Liver (tissue), 9 donors: ENCODE results near the gene CARM1. TPM values are rescaled to one million over a fixed set of nuclear protein-coding genes. Genes with fewer than 3 reads are reported as not detected.

Experiments used
- DNase-seq: peaks from one replicate; pipeline ENCODE4 v3.0.0-alpha.2; 2017; ENCODE audit warnings: low spot score
- H3K27ac ChIP-seq, 2 donors: one replicate each; pipeline ENCODE4 v1.7.0; 2013; ENCODE audit warnings: inconsistent platforms in 2 of 2, low read length in 2 of 2, control low read depth in 1 of 2, low read depth in 1 of 2, mild to moderate bottlenecking in 1 of 2
- H3K27me3 ChIP-seq, 4 donors: one replicate each; pipeline versions ENCODE4 v1.6.1 to v1.7.0; 2013; ENCODE audit warnings: low read length in 3 of 4, inconsistent platforms in 1 of 4, mild to moderate bottlenecking in 1 of 4, moderate library complexity in 1 of 4; ENCODE audit not compliant: control insufficient read depth in 4 of 4, insufficient read depth in 4 of 4
- H3K36me3 ChIP-seq, 4 donors: one replicate each; pipeline versions ENCODE4 v1.6.1 to v1.7.0; 2013; ENCODE audit warnings: low read length in 3 of 4, mild to moderate bottlenecking in 3 of 4, low read depth in 1 of 4, moderate library complexity in 1 of 4; ENCODE audit not compliant: control insufficient read depth in 4 of 4, insufficient read depth in 3 of 4
- H3K4me1 ChIP-seq, 4 donors: one replicate each; pipeline versions ENCODE4 v1.6.1 to v1.7.0; 2013; ENCODE audit warnings: low read length in 3 of 4, mild to moderate bottlenecking in 3 of 4, moderate library complexity in 1 of 4; ENCODE audit not compliant: control insufficient read depth in 4 of 4, insufficient read depth in 4 of 4
- H3K4me3 ChIP-seq, 3 donors: one replicate each; pipeline versions ENCODE4 v1.6.1 to v1.7.0; 2013; ENCODE audit warnings: low read length in 3 of 3, control low read depth in 1 of 3, low read depth in 1 of 3, mild to moderate bottlenecking in 1 of 3
- H3K9ac ChIP-seq, 2 donors: one replicate each; pipeline ENCODE4 v1.7.0; 2013; ENCODE audit warnings: low read length in 2 of 2, mild to moderate bottlenecking in 2 of 2, moderate library complexity in 2 of 2, control low read depth in 1 of 2, low read depth in 1 of 2
- H3K9me3 ChIP-seq, 4 donors: one replicate each; pipeline versions ENCODE4 v1.6.1 to v1.7.0; 2013; ENCODE audit warnings: low read length in 3 of 4; ENCODE audit not compliant: control insufficient read depth in 4 of 4
- ATF3 ChIP-seq: IDR thresholded peaks from 2 replicates; pipeline ENCODE4 v1.6.1; 2016; ENCODE audit warnings: antibody characterized with exemption
- FOXA2 ChIP-seq: IDR thresholded peaks from 2 replicates; pipeline ENCODE4 v1.6.1; 2016; ENCODE audit warnings: antibody characterized with exemption
- HNF4G ChIP-seq: IDR thresholded peaks from 2 replicates; pipeline ENCODE4 v1.6.1; 2016; ENCODE audit warnings: antibody characterized with exemption
- JUND ChIP-seq, 2 donors: IDR thresholded peaks; 2 replicates each; pipeline ENCODE4 v1.6.1; 2016; ENCODE audit warnings: antibody characterized with exemption in 2 of 2
- MAX ChIP-seq: IDR thresholded peaks from 2 replicates; pipeline ENCODE4 v1.6.1; 2016; ENCODE audit warnings: antibody characterized with exemption
- NR2F2 ChIP-seq: IDR thresholded peaks from 2 replicates; pipeline ENCODE4 v1.6.1; 2016; ENCODE audit warnings: antibody characterized with exemption
- RAD21 ChIP-seq, 2 donors: IDR thresholded peaks; 2 replicates each; pipeline ENCODE4 v1.6.1; 2016; ENCODE audit warnings: antibody characterized with exemption in 2 of 2, mild to moderate bottlenecking in 2 of 2
- SP1 ChIP-seq: IDR thresholded peaks from 2 replicates; pipeline ENCODE4 v1.6.1; 2018; ENCODE audit warnings: antibody characterized with exemption, mild to moderate bottlenecking
- WGBS: extraction: QIAGEN DNeasy Blood & Tissue Kit; methylation state at CpG from one replicate; pipeline ENCODE4 v1.1.7; 2013; 5-methylcytosine and 5-hydroxymethylcytosine counted together
- polyA plus RNA-seq, 2 donors: library from polyadenylated mRNA; stranded (reverse) in 1 of 2; unstranded in 1 of 2; fragments of 200-250 nt in 1 of 2; fragments of >200 nt in 1 of 2; fragmentation: Nextera tagmentation in 1 of 2; extraction: Ambion mirVana in 1 of 2; gene quantifications; one replicate each; pipeline versions ENCODE4 v1.2.1 to v1.2.3, GENCODE V29; 2013 to 2015
- total RNA-seq, 2 donors: library from RNA; depleted of rRNA; stranded (reverse); fragments of >200 nt; gene quantifications; one replicate each; pipeline ENCODE4 v1.2.3, GENCODE V29; 2014
- TF ChIP-seq, protein P1 (sequence below): IDR thresholded peaks from 2 replicates; pipeline ENCODE4 v1.6.1; 2016; ENCODE audit warnings: antibody characterized with exemption
- donor health status: healthy.
- donor health status: healthy.
- donor health status: healthy.
- donor health status: healthy.
- donor health status: healthy.

CARM1 gene
- total and polyA plus RNA-seq, 4 donors, result 5.1 to 18.3 (median 15.1) TPM

GRCh38 chr19:10830931-10831779, 40.2 kb upstream of the CARM1 start:
- H3K9me3 ChIP-seq, result no peaks in the 10 kb centered on the region
- H3K4me3 ChIP-seq, result no peak overlapping the region
- WGBS, result 92% methylated on average over 33 of the region's 33 CpGs
- peaks cover 0 to 9% (median 7%) of the 10 kb centered on the region in 4 donors for H3K4me1 ChIP-seq
- H3K9ac ChIP-seq, result no peak overlapping the region
- no peak for DNase-seq
- TF ChIP-seq JUND (IDR thresholded peaks at IDR 0.05) (no peak), RAD21 (IDR thresholded peaks at IDR 0.05) (no peak)
- H3K27ac ChIP-seq, result no peak overlapping the region
- H3K27me3 ChIP-seq, result no peaks in the 10 kb centered on the region
- peaks cover 5 to 44% (median 19%) of the 10 kb centered on the region in 4 donors for H3K36me3 ChIP-seq

DNA sequence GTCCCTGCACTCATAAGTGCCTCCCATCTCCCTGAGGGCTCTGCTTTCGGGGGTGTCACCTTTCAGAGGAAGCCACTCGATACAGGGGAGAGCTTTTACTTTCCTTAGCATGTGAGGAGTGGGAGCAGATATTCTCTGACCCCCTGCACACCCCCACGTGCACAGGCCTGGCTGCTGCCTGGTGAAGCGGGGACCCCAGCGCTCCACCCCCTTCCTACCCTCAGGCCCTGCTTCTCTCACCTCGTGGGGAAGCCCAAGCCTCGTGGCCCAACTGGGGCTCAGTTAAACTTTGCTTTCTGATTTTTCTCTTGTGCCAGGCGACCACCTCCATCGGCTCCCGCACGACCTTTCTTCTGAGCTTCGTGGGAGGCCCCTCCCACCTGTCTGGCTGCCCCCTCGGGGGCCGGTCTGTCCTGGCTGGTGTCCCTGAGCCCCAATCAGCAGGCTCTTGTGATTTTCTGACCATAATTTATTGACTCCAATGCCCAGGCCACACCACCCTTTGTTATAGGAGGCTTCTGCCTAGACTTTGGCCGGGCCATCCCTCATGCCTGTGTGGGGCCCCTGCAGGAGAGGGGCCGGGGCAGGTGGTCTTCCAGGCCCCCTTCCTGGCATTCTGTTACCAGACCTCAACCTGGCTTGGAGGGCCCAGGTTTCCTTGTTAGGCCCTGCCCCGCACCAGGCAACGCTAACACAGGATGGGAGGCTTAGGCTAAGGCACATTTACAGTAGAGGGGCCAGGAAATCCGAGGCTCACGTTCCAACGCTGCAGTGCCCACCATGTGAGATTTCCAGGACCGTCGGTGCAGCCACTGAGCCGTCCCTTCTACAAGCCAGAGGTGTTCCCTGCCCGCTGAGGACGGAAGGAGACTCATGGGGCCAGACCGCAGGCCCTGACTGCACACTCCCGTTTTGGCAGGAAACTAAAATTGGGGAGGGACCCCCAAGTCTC, 39.1 kb upstream of the CARM1 start:
- no peak overlapping the region for H3K27ac ChIP-seq
- WGBS, result 90% methylated on average over 28 of the region's 28 CpGs
- TF ChIP-seq NR2F2 (no peak), MAX (no peak)
- no peak overlapping the region for H3K9ac ChIP-seq
- DNase-seq, result peak; percentile 29
- H3K4me1 ChIP-seq, result peaks cover 0 to 18% (median 10%) of the 10 kb centered on the region in 4 donors
- H3K36me3 ChIP-seq, result peaks cover 5 to 36% (median 14%) of the 10 kb centered on the region in 4 donors
- H3K9me3 ChIP-seq, result no peaks in the 10 kb centered on the region
- H3K4me3 ChIP-seq, result no peak overlapping the region
- H3K27me3 ChIP-seq, result no peaks in the 10 kb centered on the region

DNA sequence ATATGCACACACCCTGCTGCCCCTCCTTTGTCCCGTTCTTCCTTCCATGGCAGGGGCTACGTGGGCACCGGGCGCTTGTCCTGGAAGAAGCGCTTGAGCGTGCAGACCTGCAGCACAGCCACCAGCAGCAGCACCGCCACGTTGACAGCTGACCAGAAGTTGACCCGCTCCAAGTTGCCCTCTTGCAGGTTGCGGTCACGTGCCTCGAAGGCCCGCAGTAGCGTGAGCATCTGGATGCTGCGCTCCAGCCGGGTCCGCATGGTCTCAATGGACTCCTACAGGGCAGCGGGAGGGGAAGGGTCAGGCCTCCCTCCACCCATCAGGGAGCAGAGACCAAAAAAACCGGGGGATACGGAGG, 38.4 kb upstream of the CARM1 start:
- 90% methylated on average over 20 of the region's 20 CpGs for WGBS
- Histone ChIP-seq H3K9me3 (no peaks in the 10 kb centered on the region), H3K9ac (no peak overlapping the region), H3K27me3 (no peaks in the 10 kb centered on the region), H3K4me1 (peaks cover 0 to 18% (median 10%) of the 10 kb centered on the region in 4 donors), H3K4me3 (no peak overlapping the region), H3K27ac (no peak overlapping the region), H3K36me3 (peaks cover 5 to 36% (median 14%) of the 10 kb centered on the region in 4 donors)
- TF ChIP-seq FOXA2 (no peak), ATF3 (no peak), MAX (no peak), SP1 (no peak), HNF4G (no peak), NR2F2 (no peak)
- TF ChIP-seq, protein P1, sequence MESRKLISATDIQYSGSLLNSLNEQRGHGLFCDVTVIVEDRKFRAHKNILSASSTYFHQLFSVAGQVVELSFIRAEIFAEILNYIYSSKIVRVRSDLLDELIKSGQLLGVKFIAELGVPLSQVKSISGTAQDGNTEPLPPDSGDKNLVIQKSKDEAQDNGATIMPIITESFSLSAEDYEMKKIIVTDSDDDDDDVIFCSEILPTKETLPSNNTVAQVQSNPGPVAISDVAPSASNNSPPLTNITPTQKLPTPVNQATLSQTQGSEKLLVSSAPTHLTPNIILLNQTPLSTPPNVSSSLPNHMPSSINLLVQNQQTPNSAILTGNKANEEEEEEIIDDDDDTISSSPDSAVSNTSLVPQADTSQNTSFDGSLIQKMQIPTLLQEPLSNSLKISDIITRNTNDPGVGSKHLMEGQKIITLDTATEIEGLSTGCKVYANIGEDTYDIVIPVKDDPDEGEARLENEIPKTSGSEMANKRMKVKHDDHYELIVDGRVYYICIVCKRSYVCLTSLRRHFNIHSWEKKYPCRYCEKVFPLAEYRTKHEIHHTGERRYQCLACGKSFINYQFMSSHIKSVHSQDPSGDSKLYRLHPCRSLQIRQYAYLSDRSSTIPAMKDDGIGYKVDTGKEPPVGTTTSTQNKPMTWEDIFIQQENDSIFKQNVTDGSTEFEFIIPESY, result no peak
- no peak for DNase-seq
